ENCODE data around the gene GAP43.

DNA sequence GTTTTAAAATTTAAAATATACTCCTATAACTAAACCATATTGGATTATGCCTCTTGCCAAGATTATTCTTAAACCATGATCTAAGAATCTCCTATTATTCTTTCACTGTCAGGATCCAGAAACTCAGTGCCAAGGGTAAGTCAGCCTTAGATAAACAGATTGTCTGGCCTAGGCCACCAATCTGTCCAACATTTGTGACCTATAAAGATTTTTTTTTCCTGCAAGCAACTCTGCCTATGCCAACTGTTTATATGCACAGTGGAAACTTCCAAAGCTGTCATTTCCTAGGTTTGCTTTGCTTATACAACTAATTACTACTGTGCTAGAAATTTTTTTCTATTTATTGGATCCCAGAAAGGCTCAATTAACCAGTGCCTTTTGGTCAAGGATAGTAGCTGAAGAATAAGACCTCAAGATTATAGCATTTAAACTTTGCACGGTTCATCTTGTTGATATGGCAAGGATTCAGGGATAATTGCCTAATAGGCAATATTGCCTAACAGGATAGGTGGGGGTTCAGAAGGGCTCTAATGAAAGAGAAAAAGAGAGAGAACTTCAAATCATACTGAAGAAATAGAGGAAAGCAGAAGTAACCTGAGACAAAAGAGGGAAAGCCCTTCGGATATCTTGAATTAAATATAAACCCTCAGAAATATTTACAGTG is 22.8 kb downstream of the GAP43 start:
- TF ChIP-seq CTCF (IDR thresholded peaks at IDR 0.05; ENCODE audit: insufficient read depth, low read depth, low read length) (no peak), EZH2 (IDR thresholded peaks at IDR 0.05; ENCODE audit: insufficient read depth, low read length) (no peak)

Data from astrocyte (in vitro differentiated cells and primary cell).